OCI-LY7 (cell line): Measurements from ENCODE around the gene CCDC17. TPM values are rescaled to one million over a fixed set of nuclear protein-coding genes. Genes with fewer than 3 reads are reported as not detected.

ENCODE experiments used
- BruUV-seq: library from RNA; stranded (reverse); fragments of 400-500 nt; replicated peaks from 2 replicates; lab custom pipeline; 2021; lab: Mats Ljungman, UMichigan
- CTCF ChIA-PET: fragments of 300-600 bp; sonication (Branson Sonifier 250); formaldehyde crosslinking; loops from one replicate; lab custom pipeline; 2022; ENCODE audit warnings: antibody characterized with exemption; ENCODE audit not compliant: unreplicated experiment; lab: Charles Lee
- POLR2A ChIA-PET: fragments of 300-600 bp; sonication (Branson Sonifier 250); formaldehyde crosslinking; loops from one replicate; lab custom pipeline; 2022; ENCODE audit warnings: antibody characterized with exemption; lab: Charles Lee
- DNase-seq: peaks from one replicate; pipeline ENCODE4 v3.0.0-alpha.2; 2015; ENCODE audit warnings: low spot score
- H2AFZ ChIP-seq: fragments of 200-600 bp; sonication (generic), shearing (Covaris generic); 2 replicates; pipeline ENCODE4 v1.6.1; 2014; ENCODE audit warnings: mild to moderate bottlenecking, antibody characterized with exemption, low read length, moderate library complexity
- H3K27ac ChIP-seq: fragments of 200-600 bp; sonication (generic); 2 replicates; pipeline ENCODE4 v1.5.1; 2014; ENCODE audit warnings: mixed run types, low read depth, mild to moderate bottlenecking, moderate library complexity, low read length, inconsistent platforms; ENCODE audit not compliant: poor library complexity, severe bottlenecking
- H3K36me3 ChIP-seq: fragments of 200-600 bp; sonication (generic); 2 replicates; pipeline ENCODE4 v1.6.1; 2014; ENCODE audit warnings: mild to moderate bottlenecking, antibody characterized with exemption, low read length, moderate library complexity, mixed read lengths; ENCODE audit not compliant: insufficient read depth
- H3K4me1 ChIP-seq: fragments of 200-600 bp; sonication (generic); 2 replicates; pipeline ENCODE4 v1.5.1; 2014; ENCODE audit warnings: mild to moderate bottlenecking, low read length; ENCODE audit not compliant: insufficient read depth, poor library complexity, severe bottlenecking
- H3K4me2 ChIP-seq: fragments of 200-600 bp; sonication (generic); 2 replicates; pipeline ENCODE4 v1.6.1; 2014; ENCODE audit warnings: mild to moderate bottlenecking, low read length
- H3K4me3 ChIP-seq: fragments of 200-600 bp; sonication (generic); 2 replicates; pipeline ENCODE4 v1.5.1; 2014; ENCODE audit warnings: mild to moderate bottlenecking, low read depth, low read length; ENCODE audit not compliant: poor library complexity, severe bottlenecking
- H3K79me2 ChIP-seq: fragments of 200-600 bp; sonication (generic); 2 replicates; pipeline ENCODE4 v1.6.1; 2016; ENCODE audit warnings: low read depth, mild to moderate bottlenecking, low read length, moderate library complexity, mixed read lengths; ENCODE audit not compliant: insufficient read depth
- H3K9me2 ChIP-seq: fragments of 200-600 bp; sonication (generic); 2 replicates; pipeline ENCODE4 v1.6.1; 2016; ENCODE audit warnings: mild to moderate bottlenecking, low read length, mixed read lengths; ENCODE audit not compliant: insufficient read depth
- H3K9me3 ChIP-seq: fragments of 200-600 bp; sonication (generic); 2 replicates; pipeline ENCODE4 v1.6.1; 2014; ENCODE audit warnings: mild to moderate bottlenecking, mixed run types, low read length, mixed read lengths
- H4K20me1 ChIP-seq: fragments of 200-600 bp; sonication (generic); 2 replicates; pipeline ENCODE4 v1.6.1; 2014; ENCODE audit warnings: mild to moderate bottlenecking, antibody characterized with exemption, low read length, moderate library complexity, mixed read lengths; ENCODE audit not compliant: insufficient read depth
- EZH2phosphoT487 ChIP-seq: fragments of 200-600 bp; sonication (generic); IDR thresholded peaks from 2 replicates; pipeline ENCODE4 v1.6.1; 2018; ENCODE audit warnings: low read depth, borderline replicate concordance, mild to moderate bottlenecking, mixed run types, antibody characterized with exemption, low read length, moderate library complexity, mixed read lengths
- intact Hi-C: fragments of 100-400 bp; cut with micrococcal nuclease; formaldehyde crosslinking; loops from one replicate; pipeline ENCODE4 v1.10.0; 2022; ENCODE audit not compliant: unreplicated experiment
- total RNA-seq, 2 experiments: library from RNA; depleted of rRNA in 1 of 2; stranded (reverse); fragments of >200 nt in 1 of 2; shearing (Covaris generic) in 1 of 2; gene quantifications; 2 replicates each; pipeline ENCODE4 v1.2.3, GENCODE V29; 2014 to 2022
- TF ChIP-seq, protein P1 (sequence below): fragments of 200-600 bp; sonication (generic); conservative IDR thresholded peaks from 2 replicates; pipeline ENCODE4 v1.5.1; 2014; ENCODE audit warnings: mild to moderate bottlenecking, antibody characterized with exemption, low read length, moderate library complexity, mixed read lengths

The CCDC17 gene
- total RNA-seq, 2 experiments from 2014 or later = 3.2 to 5.0 TPM

DNA sequence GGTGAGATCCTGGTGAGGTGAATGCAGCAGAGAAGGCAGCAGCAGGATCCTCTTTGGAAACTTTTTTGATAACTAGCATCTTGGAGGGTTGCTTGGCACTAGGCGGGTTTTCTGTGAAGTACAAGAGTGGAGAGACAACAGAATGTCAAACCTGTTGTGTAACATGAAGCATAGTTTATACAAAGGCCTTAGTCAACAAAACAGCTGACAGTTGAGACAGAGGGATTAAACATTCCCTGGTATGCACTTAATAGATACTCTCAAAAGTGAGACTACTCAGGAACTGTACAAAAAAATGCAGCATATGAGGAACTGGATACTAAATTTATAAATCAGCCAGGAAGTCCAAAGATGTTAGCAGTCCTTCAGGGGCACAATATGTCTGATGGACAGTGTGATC is 16.4 kb upstream of the CCDC17 start:
- Histone ChIP-seq H3K79me2 (peaks cover 8% of the 10 kb centered on the region; the same call in 1 of the 2 replicates), H3K4me3 (no peak overlapping the region), H3K9me3 (no peaks in the 10 kb centered on the region), H4K20me1 (peaks cover 5% of the 10 kb centered on the region; the same call in 1 of the 2 replicates), H3K4me2 (no peak overlapping the region), H2AFZ (no peak overlapping the region), H3K9me2 (no peaks in the 10 kb centered on the region), H3K4me1 (peaks cover 17% of the 10 kb centered on the region), H3K36me3 (peaks cover 92% of the 10 kb centered on the region), H3K27ac (no peak overlapping the region)
- intact Hi-C loops = loop anchor here (10.0 kb wide), 1 partner anchor 365 kb away; no protein-coding TSS in a partner anchor
- TF ChIP-seq, protein P1, sequence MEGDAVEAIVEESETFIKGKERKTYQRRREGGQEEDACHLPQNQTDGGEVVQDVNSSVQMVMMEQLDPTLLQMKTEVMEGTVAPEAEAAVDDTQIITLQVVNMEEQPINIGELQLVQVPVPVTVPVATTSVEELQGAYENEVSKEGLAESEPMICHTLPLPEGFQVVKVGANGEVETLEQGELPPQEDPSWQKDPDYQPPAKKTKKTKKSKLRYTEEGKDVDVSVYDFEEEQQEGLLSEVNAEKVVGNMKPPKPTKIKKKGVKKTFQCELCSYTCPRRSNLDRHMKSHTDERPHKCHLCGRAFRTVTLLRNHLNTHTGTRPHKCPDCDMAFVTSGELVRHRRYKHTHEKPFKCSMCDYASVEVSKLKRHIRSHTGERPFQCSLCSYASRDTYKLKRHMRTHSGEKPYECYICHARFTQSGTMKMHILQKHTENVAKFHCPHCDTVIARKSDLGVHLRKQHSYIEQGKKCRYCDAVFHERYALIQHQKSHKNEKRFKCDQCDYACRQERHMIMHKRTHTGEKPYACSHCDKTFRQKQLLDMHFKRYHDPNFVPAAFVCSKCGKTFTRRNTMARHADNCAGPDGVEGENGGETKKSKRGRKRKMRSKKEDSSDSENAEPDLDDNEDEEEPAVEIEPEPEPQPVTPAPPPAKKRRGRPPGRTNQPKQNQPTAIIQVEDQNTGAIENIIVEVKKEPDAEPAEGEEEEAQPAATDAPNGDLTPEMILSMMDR = no peak
- no peak for TF ChIP-seq EZH2phosphoT487
- no TSS peak for BruUV-seq
- DNase-seq = no peak
- ChIA-PET POLR2A (interaction anchor here (0.8 kb wide), 1 partner anchor 57 kb away, joined by 3 read pairs; no protein-coding TSS in a partner anchor), CTCF (no interaction called here)

DNA sequence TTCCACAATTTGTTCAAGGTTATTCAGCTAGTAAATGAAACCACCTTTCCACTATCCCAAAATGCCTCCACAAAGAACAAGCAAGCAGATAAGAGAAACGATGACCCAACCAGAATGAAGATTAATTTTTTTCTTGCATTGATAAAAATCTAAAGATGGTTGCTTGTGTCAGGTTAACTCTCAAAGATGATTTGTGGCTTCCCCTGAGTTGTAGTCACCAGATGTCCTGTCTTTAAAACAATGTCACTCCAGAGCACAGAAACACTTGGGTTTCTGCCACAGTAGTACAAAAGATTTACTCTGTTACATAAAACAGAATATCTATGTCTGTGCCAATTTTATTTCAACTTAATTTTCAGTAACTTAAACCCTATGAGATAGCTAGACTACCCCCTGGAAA is 11.4 kb upstream of the CCDC17 start:
- no peak for TF ChIP-seq EZH2phosphoT487
- TF ChIP-seq, protein P1 = no peak
- Histone ChIP-seq H3K36me3 (peaks cover 97% of the 10 kb centered on the region), H3K27ac (no peak overlapping the region), H3K4me1 (no peaks in the 10 kb centered on the region), H3K9me3 (no peaks in the 10 kb centered on the region), H3K9me2 (no peaks in the 10 kb centered on the region), H2AFZ (no peak overlapping the region), H3K4me3 (no peak overlapping the region), H3K4me2 (no peak overlapping the region), H4K20me1 (no peaks in the 10 kb centered on the region), H3K79me2 (no peaks in the 10 kb centered on the region)
- no TSS peak for BruUV-seq
- DNase-seq = no peak
- ChIA-PET CTCF (no interaction called here), POLR2A (no interaction called here)
- intact Hi-C loops = no loop called here

DNA sequence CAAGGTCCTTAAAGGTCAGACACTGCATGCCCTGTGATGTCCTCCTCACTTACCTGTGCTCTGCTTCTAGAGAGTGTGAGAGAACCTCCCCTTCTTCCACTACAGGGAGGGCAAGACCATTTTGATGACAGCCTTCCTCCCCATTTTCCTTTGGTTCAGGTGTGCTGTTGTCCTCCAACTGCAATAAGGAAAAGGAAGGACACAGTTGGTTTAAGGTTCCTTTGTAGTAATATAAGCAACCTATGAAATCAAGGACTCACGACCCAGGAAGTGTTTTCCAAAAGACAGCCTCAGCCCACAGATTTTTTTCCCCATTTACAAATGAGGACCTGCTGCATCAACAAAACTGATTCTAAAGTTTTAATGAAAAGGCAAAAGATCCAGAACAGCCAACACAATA is 6.6 kb upstream of the CCDC17 start:
- Histone ChIP-seq H3K9me2 (no peaks in the 10 kb centered on the region), H3K79me2 (no peaks in the 10 kb centered on the region), H3K36me3 (peaks cover 96% of the 10 kb centered on the region), H3K4me2 (no peak overlapping the region), H3K27ac (no peak overlapping the region), H4K20me1 (no peaks in the 10 kb centered on the region), H3K4me1 (no peaks in the 10 kb centered on the region), H3K4me3 (no peak overlapping the region), H2AFZ (no peak overlapping the region), H3K9me3 (no peaks in the 10 kb centered on the region)
- TF ChIP-seq EZH2phosphoT487 = no peak
- TF ChIP-seq, protein P1 = no peak
- DNase-seq = no peak
- POLR2A ChIA-PET = interaction anchor here (1.4 kb wide), 1 partner anchor 9 kb away, joined by 3 read pairs; no protein-coding TSS in a partner anchor
- CTCF ChIA-PET = no interaction called here
- intact Hi-C loops = no loop called here
- BruUV-seq = no TSS peak
